B cell (primary cell): ENCODE data around the gene SMC1B. TPM values are rescaled to one million over a fixed set of nuclear protein-coding genes. Genes with fewer than 3 reads are reported as not detected.

Experiments used
- ATAC-seq: fragments of 200-7000 bp; cut with Tn5 transposase; one replicate; pipeline ENCODE4 v1.10.0; 2021; ENCODE audit warnings: low read depth, mild to moderate bottlenecking, moderate number of reproducible peaks, moderate library complexity
- CTCF ChIA-PET: fragments of 350-600 bp; sonication (Branson Sonifier 250); formaldehyde crosslinking; loops from one replicate; lab custom pipeline; 2021; ENCODE audit warnings: antibody characterized with exemption, inconsistent platforms; lab: Charles Lee
- POLR2A ChIA-PET: fragments of 350-600 bp; sonication (Branson Sonifier 250); formaldehyde crosslinking; loops from one replicate; lab custom pipeline; 2021; ENCODE audit warnings: antibody characterized with exemption; lab: Charles Lee
- DNase-seq: peaks from one replicate; pipeline ENCODE4 v3.0.0; 2013
- H2AFZ ChIP-seq: 2 replicates; pipeline ENCODE4 v1.6.1; 2012; ENCODE audit warnings: mild to moderate bottlenecking, low read depth, low read length; ENCODE audit not compliant: insufficient read depth, poor library complexity, severe bottlenecking
- H3K27ac ChIP-seq, 2 donors: 1 replicate in 1 of 2; 2 replicates in 1 of 2; pipeline ENCODE4 v1.5.1; 2012 to 2013; ENCODE audit warnings: low read length in 2 of 2, mild to moderate bottlenecking in 2 of 2, moderate library complexity in 1 of 2
- H3K27me3 ChIP-seq, 4 experiments: fragments of 200-600 bp in 1 of 4; sonication (generic) in 1 of 4; replicated peaks in 1 of 4; 1 replicate in 2 of 4; 2 replicates in 2 of 4; pipeline versions ENCODE4 v1.6.1 to v1.7.0; 2013 to 2016; ENCODE audit warnings: low read length in 3 of 4, mild to moderate bottlenecking in 2 of 4, mixed read lengths in 1 of 4, moderate library complexity in 1 of 4; ENCODE audit not compliant: insufficient read depth in 4 of 4, control insufficient read depth in 3 of 4; ENCODE audit errors: control extremely low read depth in 1 of 4
- H3K36me3 ChIP-seq, 2 experiments: replicated peaks in 1 of 2; 1 replicate in 1 of 2; 2 replicates in 1 of 2; pipeline versions ENCODE4 v1.6.1 to v1.7.1; 2013; ENCODE audit warnings: low read length in 1 of 2; ENCODE audit not compliant: insufficient read depth in 2 of 2, control insufficient read depth in 1 of 2; ENCODE audit errors: control extremely low read depth in 1 of 2, extremely low read depth in 1 of 2
- H3K4me1 ChIP-seq, 2 donors: fragments of 200-600 bp in 1 of 2; sonication (generic) in 1 of 2; 1 replicate in 1 of 2; 2 replicates in 1 of 2; pipeline versions ENCODE4 v1.5.1 to v1.6.1; 2013 to 2017; ENCODE audit warnings: low read length in 2 of 2; ENCODE audit not compliant: control insufficient read depth in 2 of 2, insufficient read depth in 2 of 2
- H3K4me2 ChIP-seq: replicated peaks from 2 replicates; pipeline ENCODE3; 2012; ENCODE audit warnings: mild to moderate bottlenecking, low read depth, low read length; ENCODE audit not compliant: poor library complexity, severe bottlenecking
- H3K4me3 ChIP-seq, 5 experiments: fragments of 200-600 bp in 1 of 5; sonication (generic) in 1 of 5; 1 replicate in 3 of 5; 2 replicates in 2 of 5; pipeline versions ENCODE4 v1.5.1 to v1.7.0; 2011 to 2016; ENCODE audit warnings: low read length in 4 of 5, mild to moderate bottlenecking in 4 of 5, low read depth in 2 of 5, control low read depth in 1 of 5, moderate library complexity in 1 of 5; ENCODE audit not compliant: insufficient read depth in 1 of 5; ENCODE audit errors: control extremely low read depth in 1 of 5, extremely low read depth in 1 of 5
- H3K79me2 ChIP-seq: fragments of 200-600 bp; sonication (generic); one replicate; pipeline ENCODE4 v1.6.0; 2016; ENCODE audit warnings: low read length; ENCODE audit not compliant: control insufficient read depth, insufficient read depth
- H3K9ac ChIP-seq: fragments of 200-600 bp; sonication (generic); 2 replicates; pipeline ENCODE4 v1.6.1; 2017; ENCODE audit warnings: mild to moderate bottlenecking, low read length, moderate library complexity
- H3K9me3 ChIP-seq, 3 donors: one replicate each; pipeline versions ENCODE4 v1.6.1 to v1.7.1; 2013; ENCODE audit warnings: low read length in 2 of 3; ENCODE audit not compliant: control insufficient read depth in 2 of 3, insufficient read depth in 1 of 3; ENCODE audit errors: control extremely low read depth in 1 of 3
- H4K20me1 ChIP-seq: 2 replicates; pipeline ENCODE4 v1.6.0; 2012; ENCODE audit warnings: mild to moderate bottlenecking, low read length; ENCODE audit not compliant: insufficient read depth, control insufficient read depth, poor library complexity, severe bottlenecking
- H3K27ac Mint-ChIP-seq: one replicate; pipeline ENCODE4 v1.8.0; 2021; ENCODE audit warnings: mixed read lengths
- H3K27me3 Mint-ChIP-seq: one replicate; pipeline ENCODE4 v1.8.0; 2021; ENCODE audit warnings: mixed read lengths
- H3K4me1 Mint-ChIP-seq: one replicate; pipeline ENCODE4 v1.8.0; 2021; ENCODE audit warnings: mixed read lengths
- H3K4me3 Mint-ChIP-seq: one replicate; pipeline ENCODE4 v1.8.0; 2021; ENCODE audit warnings: mixed read lengths
- H3K9me3 Mint-ChIP-seq: one replicate; pipeline ENCODE4 v1.8.0; 2022; ENCODE audit warnings: mixed read lengths; ENCODE audit not compliant: insufficient read depth
- CTCF ChIP-seq: fragments of 200-600 bp; IDR thresholded peaks from one replicate; pipeline ENCODE4 v1.8.0; 2022; ENCODE audit warnings: antibody characterized with exemption, mild to moderate bottlenecking
- EZH2 ChIP-seq: IDR thresholded peaks from 2 replicates; pipeline ENCODE4 v1.6.1; 2012; ENCODE audit warnings: borderline replicate concordance, low read depth, mild to moderate bottlenecking, moderate library complexity, low read length; ENCODE audit not compliant: insufficient read depth, poor library complexity, severe bottlenecking
- WGBS: methylation state at CpG from one replicate; pipeline ENCODE4 v1.1.5; 2013; ENCODE audit warnings: missing lambda C conversion rate; ENCODE audit not compliant: insufficient coverage; 5-methylcytosine and 5-hydroxymethylcytosine counted together
- intact Hi-C: fragments of 100-400 bp; cut with micrococcal nuclease; formaldehyde crosslinking; loops from one replicate; pipeline ENCODE4 v1.10.0; 2022
- polyA plus RNA-seq: library from polyadenylated mRNA; depleted of rRNA; stranded (reverse); fragments of >200 nt; gene quantifications from 2 replicates; pipeline ENCODE4 v1.2.3, GENCODE V29; 2012
- total RNA-seq, 2 donors: library from RNA; stranded (reverse); fragments of 120-200 nt in 1 of 2; gene quantifications; 1 replicate in 1 of 2; 2 replicates in 1 of 2; pipeline versions ENCODE4 v1.2.3 to v1.2.4, GENCODE V29; 2013 to 2022

The SMC1B gene
- total and polyA plus RNA-seq, 2 donors (not counting 1 experiment from before 2014, with no cell fraction given), result 0.07 TPM; not detected in 1

- no peak for ATAC-seq
- intact Hi-C loops, result no loop called here
- Histone ChIP-seq H3K4me3 (no peak overlapping the region), H3K4me1 (no peaks in the 10 kb centered on the region), H3K79me2 (no peaks in the 10 kb centered on the region), H3K27me3 (no peaks in the 10 kb centered on the region), H3K27ac (no peak overlapping the region), H3K9ac (no peak overlapping the region), H2AFZ (no peak overlapping the region), H4K20me1 (no peaks in the 10 kb centered on the region), H3K9me3 (no peaks in the 10 kb centered on the region), H3K4me2 (no peak overlapping the region), H3K36me3 (no peaks in the 10 kb centered on the region)
- Mint-ChIP-seq H3K9me3 (no peaks in the 10 kb centered on the region), H3K4me3 (no peak overlapping the region), H3K4me1 (no peaks in the 10 kb centered on the region), H3K27ac (no peak overlapping the region), H3K27me3 (peaks cover 7% of the 10 kb centered on the region)
- no peak for DNase-seq
- TF ChIP-seq EZH2 (no peak), CTCF (no peak)
- WGBS, result no CpG with 5 or more reads among the region's 1 CpG
- CTCF ChIA-PET, result no interaction called here
- POLR2A ChIA-PET, result no interaction called here
These were observed 55.3 kb downstream of the SMC1B start for GRCh38 chr22:45358127-45358526.

- DNase-seq, result no peak
- ChIA-PET POLR2A (no interaction called here), CTCF (no interaction called here)
- H3K9ac ChIP-seq, result no peak overlapping the region
- H2AFZ ChIP-seq, result no peak overlapping the region
- peaks cover 4% of the 10 kb centered on the region for H3K27me3 Mint-ChIP-seq
- no CpG with 5 or more reads among the region's 1 CpG for whole genome bisulfite sequencing
- H3K79me2 ChIP-seq, result no peaks in the 10 kb centered on the region
- no peak overlapping the region for H3K27ac ChIP-seq
- H3K4me1 ChIP-seq, result no peaks in the 10 kb centered on the region
- H3K9me3 ChIP-seq, result no peaks in the 10 kb centered on the region
- no peaks in the 10 kb centered on the region for H3K27me3 ChIP-seq
- ATAC-seq, result no peak
- H3K9me3 Mint-ChIP-seq, result no peaks in the 10 kb centered on the region
- TF ChIP-seq EZH2, result no peak
- no peak for TF ChIP-seq CTCF
- H3K4me3 Mint-ChIP-seq, result no peak overlapping the region
- no peak overlapping the region for H3K4me3 ChIP-seq
- no peak overlapping the region for H3K27ac Mint-ChIP-seq
- H3K4me2 ChIP-seq, result no peak overlapping the region
- H4K20me1 ChIP-seq, result no peaks in the 10 kb centered on the region
- H3K36me3 ChIP-seq, result no peaks in the 10 kb centered on the region
- intact Hi-C loops, result no loop called here
- no peaks in the 10 kb centered on the region for H3K4me1 Mint-ChIP-seq
These were observed 55.9 kb downstream of the SMC1B start for GRCh38 chr22:45357490-45357889.
